HG02642 (cell line): ENCODE data around the gene UBE2I.

Experiments used
- ATAC-seq: cut with Tn5 transposase; IDR thresholded peaks from one replicate; pipeline ENCODE4 v1.9.1; 2021; ENCODE audit warnings: mild to moderate bottlenecking; ENCODE audit not compliant: unreplicated experiment, poor library complexity

The UBE2I gene

DNA sequence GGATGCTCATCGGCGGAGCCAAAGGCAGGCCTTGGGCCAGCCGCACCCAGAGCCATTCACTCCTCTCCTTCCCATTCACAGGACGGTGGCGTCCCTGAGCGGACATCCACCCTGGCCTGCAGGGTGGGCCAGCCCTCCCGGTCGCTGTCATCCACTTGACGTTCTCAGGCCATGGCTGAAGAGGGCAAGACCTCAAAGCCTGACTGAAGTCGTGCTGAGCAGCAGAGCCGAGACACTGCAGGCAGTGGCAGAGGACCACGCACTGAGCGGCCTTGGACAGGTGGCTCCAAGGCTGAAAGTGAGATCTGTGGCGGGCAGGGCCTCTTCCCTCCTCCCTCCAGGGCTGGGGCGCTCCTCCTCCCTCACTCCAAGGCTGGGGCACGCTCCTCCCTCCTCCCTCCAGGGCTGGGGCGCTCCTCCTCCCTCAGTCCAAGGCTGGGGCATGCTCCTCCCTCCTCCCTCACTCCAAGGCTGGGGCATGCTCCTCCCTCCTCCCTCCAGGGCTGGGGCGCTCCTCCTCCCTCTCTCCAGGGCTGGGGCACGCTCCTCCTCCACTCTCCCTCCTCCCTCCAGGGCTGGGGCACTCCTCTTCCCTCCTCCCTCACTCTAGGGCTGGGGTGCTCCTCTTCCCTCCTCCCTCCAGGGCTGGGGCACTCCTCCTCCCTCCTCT lies 66.4 kb downstream of the UBE2I start:
- ATAC-seq, result no peak
